Hematopoietic multipotent progenitor cell treated with erythropoietin and hydrocortisone succinate and interleukin-3 and kit ligand, for 6 days (in vitro differentiated cells): Measurements from ENCODE around the gene OVCA2.

Source experiments
- DNase-seq: peaks from one replicate; pipeline ENCODE4 v3.0.0-alpha.2; 2015

The OVCA2 gene

GRCh38 chr17:2015314-2015713 is 26.5 kb upstream of the OVCA2 start:
- DNase-seq: no peak

DNA sequence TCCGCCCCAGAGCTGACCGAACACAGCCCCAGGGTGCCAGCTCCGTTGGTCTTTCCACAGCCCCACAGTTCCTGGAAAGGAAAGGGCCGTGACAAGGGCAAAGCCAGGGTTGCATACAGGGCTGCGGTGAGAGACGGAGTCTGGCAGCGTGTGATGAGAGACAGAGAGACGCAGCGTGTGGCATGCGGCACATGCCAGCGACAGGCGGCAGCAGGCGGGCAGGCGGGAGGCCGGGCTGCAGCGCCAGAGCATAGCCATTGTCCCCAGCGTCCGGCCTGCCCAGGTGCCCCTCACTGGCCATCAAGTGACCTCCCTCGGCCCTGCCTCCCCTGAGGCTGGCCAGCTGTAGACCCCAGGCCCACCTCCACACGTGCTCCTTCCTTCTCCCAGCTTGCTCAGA is 25.3 kb upstream of the OVCA2 start:
- DNase-seq: no peak

GRCh38 chr17:2017274-2017941 is 24.4 kb upstream of the OVCA2 start:
- no peak for DNase-seq

DNA sequence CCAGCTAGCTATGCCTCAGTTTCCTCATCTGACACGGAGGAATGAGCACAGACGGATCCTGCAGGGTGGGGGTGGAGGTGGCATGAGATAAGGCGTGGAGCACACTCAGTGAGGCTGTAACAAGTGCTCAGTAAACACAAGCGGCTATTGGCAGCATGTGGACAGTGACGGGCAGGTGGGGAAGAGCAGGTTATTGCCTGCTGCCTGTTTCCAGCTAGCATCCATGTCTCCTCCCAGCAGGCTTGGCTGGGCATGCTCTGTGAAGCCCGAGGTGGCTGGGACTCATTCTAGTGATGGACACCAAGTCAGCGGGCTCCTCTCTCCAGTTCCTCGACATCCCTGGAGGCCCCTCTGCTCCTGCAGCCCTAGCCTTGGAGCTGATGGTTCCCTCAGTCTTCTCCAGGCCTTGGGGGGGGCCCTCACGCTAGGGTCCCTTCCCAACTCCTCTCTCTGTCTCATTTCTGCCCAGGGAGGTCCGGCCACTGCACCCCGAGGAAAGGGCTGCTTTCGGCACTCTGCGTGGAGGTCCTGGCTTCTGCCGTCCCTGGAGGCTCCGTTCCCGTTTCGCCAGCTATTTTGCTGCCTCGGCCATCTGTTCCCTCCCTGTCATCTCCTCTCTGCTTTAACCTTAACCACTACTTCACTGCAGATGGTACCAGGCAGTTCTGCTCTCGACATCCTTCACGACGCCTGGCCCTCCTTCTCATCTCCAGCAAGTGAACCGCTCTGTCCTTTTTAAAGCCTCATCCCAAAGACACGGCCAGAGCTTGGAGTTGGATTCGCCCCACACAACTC is 22.9 kb upstream of the OVCA2 start:
- no peak for DNase-seq

- no peak for DNase-seq
Measured at GRCh38 chr17:2019723-2020122, 22.1 kb upstream of the OVCA2 start.

DNA sequence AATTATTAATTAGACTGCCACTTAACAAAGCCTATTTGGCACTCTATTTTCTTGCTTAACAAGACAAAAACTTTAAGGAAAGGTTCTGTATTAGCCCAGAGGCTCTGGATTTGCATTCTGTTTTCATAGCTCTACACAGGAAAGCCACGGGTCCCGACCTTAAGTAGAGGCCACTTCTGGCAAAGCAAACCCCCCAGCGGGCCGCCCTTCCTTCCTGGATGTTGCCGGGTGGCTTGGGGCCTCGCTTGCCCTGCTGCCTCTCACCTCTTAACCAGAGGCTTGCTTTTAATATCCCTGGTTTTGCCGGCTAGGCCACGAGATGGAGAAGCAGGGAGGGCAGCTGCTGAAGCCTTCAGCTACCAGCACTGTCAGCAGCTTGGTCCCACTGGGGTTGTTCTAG is 21.1 kb upstream of the OVCA2 start:
- no peak for DNase-seq

DNA sequence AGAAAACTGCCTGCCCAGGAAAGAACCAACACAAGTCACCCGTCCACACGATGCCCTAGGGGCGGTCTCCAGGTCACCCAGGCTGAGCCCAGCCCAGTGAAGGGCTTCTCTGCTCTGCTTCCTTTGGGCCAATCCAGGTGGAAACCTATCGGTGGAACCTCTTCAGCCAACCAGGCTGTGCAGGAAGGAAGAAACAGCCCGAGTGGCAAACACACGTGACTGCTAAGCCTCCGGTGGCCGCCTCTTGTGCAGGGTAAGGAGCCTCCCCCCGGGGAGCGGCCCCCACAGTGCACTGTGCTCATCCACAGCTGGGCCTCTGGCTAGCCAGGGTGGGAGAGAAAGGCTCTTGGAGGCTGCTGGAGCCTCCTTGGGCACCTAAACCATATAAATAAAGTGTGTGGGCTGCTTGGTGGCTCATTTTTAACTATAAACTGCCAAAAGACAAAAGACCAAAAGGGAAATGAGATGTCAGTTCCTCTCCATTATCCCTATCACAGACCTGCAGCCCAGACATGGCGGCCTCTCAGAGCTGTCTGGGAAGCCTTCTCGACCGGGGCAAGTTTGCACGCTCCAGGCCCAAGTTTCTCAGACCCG is 19.1 kb upstream of the OVCA2 start:
- peak; percentile 21 for DNase-seq

DNA sequence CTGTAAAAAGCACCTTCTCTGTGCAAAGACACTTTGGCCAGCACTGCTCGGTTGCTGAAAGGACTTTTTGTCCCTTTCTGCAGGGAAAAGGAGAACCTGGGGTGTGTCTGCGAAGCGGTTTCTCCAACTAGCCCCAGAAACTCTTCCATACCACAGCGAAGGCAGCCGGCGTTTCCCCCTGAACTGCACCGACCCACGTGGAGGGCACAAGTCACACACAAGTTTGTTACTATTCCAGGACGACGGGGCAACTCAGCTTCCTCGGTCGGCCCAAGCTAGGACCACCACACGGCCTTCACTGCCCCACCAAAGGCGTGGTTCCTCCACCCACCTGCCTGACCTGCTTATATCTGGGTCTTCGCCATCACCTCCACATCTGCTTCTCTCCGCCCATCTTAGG is 18.6 kb upstream of the OVCA2 start:
- DNase-seq: no peak

DNA sequence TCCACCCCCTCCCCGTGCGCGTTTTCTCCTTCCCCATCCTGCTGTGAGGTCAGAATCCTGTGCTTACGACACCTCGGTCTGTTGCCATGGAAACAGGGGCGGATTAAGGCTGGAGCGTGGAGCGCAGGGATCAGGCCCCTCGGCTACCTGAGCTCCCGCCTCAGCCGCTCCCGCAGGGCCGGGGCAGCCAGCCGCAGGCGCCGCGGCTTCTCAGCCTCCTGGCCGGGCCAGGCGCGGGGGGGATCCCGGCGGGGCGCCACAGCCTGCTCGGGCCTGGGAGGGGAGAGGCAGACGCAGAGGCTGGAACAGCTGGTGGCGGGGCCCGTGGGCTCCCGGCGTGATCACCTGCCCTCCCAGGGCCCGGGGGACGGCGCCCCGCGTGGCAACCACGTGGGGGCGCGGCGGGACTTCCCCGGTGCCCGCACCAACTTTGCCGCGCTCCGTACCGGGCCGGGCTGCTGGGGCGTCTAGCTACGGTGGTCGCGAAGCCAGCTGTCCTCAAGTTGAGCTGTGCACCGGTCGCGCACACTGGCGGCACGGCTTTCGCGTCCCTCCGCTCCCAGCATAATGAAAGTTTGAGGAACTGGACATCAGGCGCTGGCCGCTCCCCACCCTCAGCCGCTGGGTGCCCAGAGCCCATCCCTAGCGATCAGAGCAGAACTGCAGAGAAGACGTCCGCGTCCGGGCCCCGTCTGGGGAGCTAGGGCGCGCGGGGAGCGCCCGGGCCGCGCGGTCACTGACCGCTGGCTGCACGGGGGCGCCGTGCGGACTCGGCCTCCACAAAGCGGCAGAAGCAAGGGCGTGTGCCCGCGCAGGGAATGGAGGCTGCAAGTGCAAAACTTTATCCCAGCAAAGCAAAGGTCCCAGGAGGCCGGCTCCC is 17.9 kb upstream of the OVCA2 start:
- DNase-seq: peak; percentile 62

DNA sequence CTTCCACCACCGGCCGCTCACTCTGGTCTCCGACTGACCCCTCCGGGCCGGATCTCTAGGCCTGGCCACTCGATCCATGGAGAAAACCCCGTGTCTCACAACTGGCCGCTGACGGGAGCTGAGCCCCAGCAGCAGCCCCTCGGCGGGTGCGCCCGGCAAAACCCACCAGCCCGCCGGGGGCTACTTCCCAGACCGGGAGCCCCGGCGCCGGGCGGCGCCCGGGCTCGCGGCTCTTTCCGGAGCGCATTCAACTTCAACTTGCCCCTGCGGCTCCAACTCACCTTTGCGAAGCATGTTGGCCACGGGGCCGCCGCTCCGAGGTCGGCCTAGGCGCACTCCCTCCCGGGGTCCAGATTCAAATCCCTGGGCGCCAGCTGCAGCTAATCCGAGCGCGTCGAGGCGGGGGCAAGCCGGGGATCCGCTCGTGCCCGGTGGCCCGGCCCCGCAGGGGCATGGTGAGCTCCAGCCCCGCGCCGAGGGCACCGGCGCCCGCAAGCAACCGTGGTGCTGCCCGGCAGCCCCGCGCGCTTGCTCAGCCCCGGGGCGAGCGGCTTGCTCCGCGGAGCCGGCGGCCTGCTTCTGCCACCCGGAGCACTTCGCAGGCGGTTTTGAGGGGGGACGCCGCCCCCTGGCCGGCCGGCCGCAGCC is 17.1 kb upstream of the OVCA2 start:
- no peak for DNase-seq

DNA sequence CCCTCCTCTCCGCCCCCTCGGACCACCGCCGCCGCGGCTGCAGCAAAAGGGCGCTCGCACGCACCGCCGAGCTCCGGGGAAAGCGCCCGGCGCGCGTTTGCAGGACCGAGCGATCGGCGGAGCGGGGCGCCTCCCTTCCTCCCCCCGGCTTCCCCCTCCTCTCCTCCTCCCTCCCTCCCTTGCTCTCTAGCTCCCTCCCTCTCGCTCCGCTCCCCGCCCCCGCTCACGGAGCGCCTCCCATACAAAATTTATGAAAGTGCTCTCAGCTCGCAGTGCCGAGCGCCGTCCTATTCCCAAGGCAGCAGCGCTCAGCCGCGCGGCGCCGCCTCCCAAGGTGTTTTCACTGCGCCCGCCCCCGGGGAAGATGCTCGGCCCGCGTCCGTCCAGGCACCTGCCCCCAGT is 16.6 kb upstream of the OVCA2 start, which contains the start of gene RTN4RL1:
Gene RTN4RL1 (minus strand): TSS at position 115 of the 402 bp plus-strand sequence. CDS start 469 bp downstream, outside the sequence.
- DNase-seq: peak; percentile 80

DNA sequence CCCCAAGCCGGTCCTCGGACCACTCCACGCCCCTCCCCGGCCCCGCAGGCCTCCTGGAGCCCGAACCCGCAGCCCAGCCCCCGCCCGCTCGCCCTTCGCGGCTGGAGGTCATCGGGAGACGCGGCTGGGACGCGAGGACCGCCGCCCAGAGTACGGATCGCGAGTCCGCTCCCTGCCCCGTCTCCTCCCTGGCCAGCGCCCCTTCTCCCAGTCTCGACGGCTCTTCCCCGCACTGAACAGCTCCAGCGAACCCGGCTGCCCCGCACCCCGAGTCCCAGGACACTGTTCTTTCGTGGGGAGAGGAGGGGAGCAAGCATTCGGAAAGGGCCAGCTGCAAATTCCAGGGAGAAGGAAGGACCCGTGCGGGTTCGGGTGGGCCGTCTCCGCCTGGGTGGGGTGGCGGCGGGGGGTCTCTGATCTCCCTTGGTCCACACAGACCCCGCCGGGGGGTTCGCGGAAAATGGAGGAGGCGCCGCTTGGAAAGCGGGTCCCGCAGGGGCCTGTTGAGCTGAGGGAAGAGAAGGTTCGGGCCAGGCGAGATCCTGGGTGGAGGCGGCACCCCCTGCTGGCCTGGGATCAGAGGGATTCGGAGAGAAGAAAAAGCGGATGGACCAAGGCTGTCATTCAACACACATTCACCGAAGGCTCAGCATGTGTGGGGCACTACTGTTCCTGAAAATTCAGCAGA is 16.1 kb upstream of the OVCA2 start:
- peak; percentile 71 for DNase-seq

DNA sequence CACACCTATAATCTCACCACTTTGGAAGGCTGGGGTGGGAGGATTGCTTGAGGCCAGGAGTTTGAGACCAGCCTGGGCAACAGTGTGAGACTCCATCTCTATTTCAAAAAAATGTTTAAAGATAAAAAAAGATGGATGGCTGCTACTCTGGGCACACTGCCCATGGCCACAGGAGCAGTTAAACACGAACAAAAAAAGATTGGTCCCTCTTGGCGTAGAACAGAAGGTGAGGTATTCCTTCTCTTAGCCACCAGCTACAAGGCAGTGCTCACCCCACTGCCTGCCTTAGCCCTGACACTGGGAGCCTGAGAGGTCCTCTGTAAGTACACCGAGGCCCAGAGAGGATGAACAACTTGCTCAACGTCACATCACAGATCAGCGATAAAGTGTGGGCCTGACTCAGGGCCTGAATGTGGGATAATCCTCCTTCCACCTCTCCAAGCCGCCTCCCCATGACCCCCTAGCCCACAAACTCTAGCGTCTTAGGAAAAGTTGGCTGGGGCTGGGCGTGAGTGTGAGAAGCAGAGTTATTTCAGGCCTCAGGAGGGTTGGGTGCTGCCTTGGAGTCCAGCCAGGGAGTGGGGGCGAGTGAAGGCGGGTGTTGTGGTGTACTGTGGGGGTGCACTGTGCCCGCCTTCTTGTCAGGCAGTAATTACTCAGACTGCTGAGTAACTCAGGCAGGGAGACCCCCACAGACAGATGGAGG is 14.1 kb upstream of the OVCA2 start:
- DNase-seq: peak; percentile 40

DNA sequence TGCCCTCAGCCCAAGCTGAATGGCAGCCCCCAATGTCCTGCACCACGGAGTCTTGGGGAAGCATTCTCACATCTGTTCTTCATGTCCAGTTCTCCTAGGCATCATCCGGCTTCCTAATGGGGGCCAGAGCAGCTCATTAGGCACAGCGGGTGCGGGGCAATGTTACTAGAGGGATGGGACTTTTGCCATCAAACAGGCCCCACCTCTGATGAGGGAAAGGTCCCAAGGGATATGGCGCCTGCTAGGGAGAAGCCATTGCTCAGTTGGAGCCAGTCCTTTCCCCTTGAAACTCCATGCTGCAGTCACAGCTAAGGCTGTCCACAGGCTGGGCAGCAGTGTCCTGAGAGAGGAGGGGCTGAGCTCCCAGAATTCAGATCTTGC is 13.6 kb upstream of the OVCA2 start:
- no peak for DNase-seq

- DNase-seq: peak; percentile 35
Measured at GRCh38 chr17:2028737-2029136, 13.1 kb upstream of the OVCA2 start.

DNA sequence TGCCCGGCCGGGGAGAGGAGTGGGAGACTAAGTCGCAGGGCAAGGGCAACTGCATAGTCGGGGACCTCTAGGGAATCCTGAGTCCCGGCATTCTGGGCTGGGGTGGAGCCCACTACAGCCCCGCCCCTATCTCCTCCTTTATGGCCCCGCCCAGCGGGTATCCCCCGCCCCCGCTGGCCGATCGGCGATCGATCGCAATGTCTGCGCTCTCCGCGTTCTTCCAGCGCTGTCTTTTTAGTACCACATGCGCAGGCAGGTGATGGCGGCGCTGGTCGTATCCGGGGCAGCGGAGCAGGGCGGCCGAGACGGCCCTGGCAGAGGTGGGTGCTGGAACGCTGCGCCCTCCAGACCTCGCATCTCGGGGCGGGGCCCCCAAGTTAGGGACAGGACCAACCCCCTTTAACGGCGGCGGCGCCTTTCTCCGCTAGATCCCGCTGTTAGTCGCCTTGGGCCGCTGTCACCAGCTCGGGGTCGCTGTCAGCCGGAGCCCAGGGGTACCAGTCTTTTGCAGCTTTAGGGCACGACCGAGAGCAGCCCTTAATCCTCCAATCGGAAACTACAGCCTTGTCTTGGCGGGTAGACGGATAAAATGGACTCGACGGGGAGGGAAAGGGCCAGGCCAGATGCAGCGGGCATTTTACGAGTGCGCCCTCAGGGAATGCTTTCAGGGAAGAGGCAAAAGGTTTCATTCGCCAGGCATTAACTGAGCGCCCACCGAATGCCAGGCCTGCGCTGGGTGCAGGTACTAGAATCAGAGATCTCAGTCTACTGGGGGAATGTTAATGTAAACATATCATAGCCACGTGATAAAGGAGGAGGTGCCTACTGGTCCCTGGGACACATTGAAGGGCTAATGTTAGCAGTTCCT is 11.7 kb upstream of the OVCA2 start, which contains the start of gene DPH1:
Gene DPH1 (plus strand): TSS at position 243 of the 868 bp plus-strand sequence. CDS start 17 bp downstream, at position 260.
- peak; percentile 97 for DNase-seq

DNA sequence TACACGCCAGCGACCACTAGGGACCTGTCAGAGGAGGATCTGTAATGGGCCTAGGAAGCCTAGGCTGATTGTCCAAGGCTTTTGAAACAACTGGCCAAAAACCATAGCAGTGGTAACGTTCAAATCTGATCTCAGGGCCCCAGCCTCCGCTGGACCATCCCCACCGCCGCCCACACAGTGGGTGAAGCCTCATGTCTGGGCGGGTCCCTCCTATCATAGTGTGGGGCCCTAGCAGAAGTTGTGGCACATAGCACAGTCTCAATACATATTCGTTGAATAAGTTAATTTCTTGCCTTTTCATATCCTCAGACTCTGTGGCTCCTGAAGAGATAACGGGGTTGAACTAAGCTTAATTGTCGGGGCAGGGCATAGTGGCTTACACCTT is 11.1 kb upstream of the OVCA2 start:
- DNase-seq: no peak

- no peak for DNase-seq
Measured at GRCh38 chr17:2033153-2033552, 8.7 kb upstream of the OVCA2 start.

DNA sequence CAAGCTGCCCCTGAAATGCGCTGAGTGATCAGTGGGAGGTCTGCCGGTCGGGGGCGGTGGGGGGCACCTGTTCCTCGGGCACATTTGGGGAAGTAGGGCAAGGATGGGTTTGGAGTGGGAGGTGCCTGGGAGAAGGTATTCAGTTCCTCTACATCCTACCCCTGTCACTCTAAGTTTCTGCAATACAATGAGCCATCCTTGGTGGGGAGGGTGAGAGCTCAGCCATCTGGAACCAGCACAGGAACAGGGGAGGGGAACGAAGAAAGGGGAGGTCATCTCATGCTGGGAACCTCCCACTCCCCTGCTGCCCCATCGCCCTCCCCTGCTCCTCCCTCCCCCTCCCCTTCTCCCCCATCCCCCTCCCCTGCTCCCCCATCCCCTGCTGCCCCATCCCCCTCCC is 7.7 kb upstream of the OVCA2 start:
- DNase-seq: no peak
